A549 (cell line): ENCODE results near the gene CD2AP.

Experiments
- BHLHE40 ChIP-seq: IDR thresholded peaks from 2 replicates; pipeline ENCODE4 v1.6.1; 2012; ENCODE audit warnings: low read depth, low read length, inconsistent platforms
- CTCF ChIP-seq: fragments of >200 bp; sonication (Bioruptor Twin); formaldehyde crosslinking; IDR thresholded peaks from 3 replicates; pipeline ENCODE4 v1.5.1; 2016
- EP300 ChIP-seq, 2 experiments: fragments of >200 bp; sonication (Bioruptor Twin); formaldehyde crosslinking; IDR thresholded peaks; 2 replicates in 1 of 2; 3 replicates in 1 of 2; pipeline ENCODE4 v1.6.1; 2016 to 2017
- JUN ChIP-seq, 2 experiments: fragments of >200 bp; sonication (Bioruptor Twin); formaldehyde crosslinking; IDR thresholded peaks; 2 replicates in 1 of 2; 3 replicates in 1 of 2; pipeline ENCODE4 v1.6.1; 2016 to 2017
- JUNB ChIP-seq: fragments of >200 bp; sonication (Bioruptor Twin); formaldehyde crosslinking; IDR thresholded peaks from 2 replicates; pipeline ENCODE4 v1.6.1; 2016
- MAFK ChIP-seq: fragments of 450-650 bp; IDR thresholded peaks from 2 replicates; pipeline ENCODE4 v1.6.1; 2014; ENCODE audit not compliant: partially characterized antibody
- MAX ChIP-seq: IDR thresholded peaks from 2 replicates; pipeline ENCODE4 v1.6.1; 2012
- MAZ ChIP-seq: fragments of 150-350 bp; IDR thresholded peaks from 2 replicates; pipeline ENCODE4 v1.6.1; 2014; ENCODE audit warnings: antibody characterized with exemption, low read depth, low read length, borderline replicate concordance
- POLR2A ChIP-seq: IDR thresholded peaks from 2 replicates; pipeline ENCODE4 v1.6.1; 2012; ENCODE audit warnings: mild to moderate bottlenecking, low read length
- RCOR1 ChIP-seq: fragments of 150-350 bp; IDR thresholded peaks from 2 replicates; pipeline ENCODE4 v1.6.1; 2014; ENCODE audit warnings: antibody characterized with exemption, low read length, low read depth
- ZFP36 ChIP-seq: fragments of 450-650 bp; IDR thresholded peaks from 2 replicates; pipeline ENCODE4 v1.6.1; 2014; ENCODE audit warnings: borderline replicate concordance; ENCODE audit not compliant: partially characterized antibody
- TF ChIP-seq, protein P1 (sequence below): fragments of 250-450 bp; sonication (Bioruptor Pico); IDR thresholded peaks from 2 replicates; pipeline ENCODE4 v1.5.0; 2021; ENCODE audit warnings: mild to moderate bottlenecking, moderate library complexity, borderline replicate concordance

DNA sequence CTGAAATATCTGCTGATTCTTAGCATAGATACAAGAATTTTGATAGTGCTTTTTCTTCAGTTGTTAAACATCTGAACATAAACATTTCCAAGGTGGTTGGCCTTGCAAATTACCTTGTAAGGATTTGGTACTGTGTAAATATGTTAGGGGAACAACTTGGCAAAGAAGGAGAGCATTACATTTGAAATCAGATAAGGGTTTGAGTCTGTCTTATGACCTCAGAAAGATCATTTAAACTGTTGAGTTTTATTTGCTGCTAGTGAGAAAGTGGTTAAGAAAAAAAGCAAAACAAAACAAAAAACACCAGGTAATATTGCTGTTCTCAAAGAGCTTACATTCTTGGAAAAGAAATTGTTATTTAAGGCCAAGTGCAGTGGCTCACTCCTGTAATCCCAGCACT lies 56.5 kb downstream of the CD2AP start:
- no peak for TF ChIP-seq RCOR1
- no peak for TF ChIP-seq BHLHE40
- TF ChIP-seq MAFK, result no peak
- no peak for TF ChIP-seq POLR2A
- no peak for TF ChIP-seq CTCF
- TF ChIP-seq JUN (IDR thresholded peaks at IDR 0.05), result no peak
- TF ChIP-seq, protein P1, sequence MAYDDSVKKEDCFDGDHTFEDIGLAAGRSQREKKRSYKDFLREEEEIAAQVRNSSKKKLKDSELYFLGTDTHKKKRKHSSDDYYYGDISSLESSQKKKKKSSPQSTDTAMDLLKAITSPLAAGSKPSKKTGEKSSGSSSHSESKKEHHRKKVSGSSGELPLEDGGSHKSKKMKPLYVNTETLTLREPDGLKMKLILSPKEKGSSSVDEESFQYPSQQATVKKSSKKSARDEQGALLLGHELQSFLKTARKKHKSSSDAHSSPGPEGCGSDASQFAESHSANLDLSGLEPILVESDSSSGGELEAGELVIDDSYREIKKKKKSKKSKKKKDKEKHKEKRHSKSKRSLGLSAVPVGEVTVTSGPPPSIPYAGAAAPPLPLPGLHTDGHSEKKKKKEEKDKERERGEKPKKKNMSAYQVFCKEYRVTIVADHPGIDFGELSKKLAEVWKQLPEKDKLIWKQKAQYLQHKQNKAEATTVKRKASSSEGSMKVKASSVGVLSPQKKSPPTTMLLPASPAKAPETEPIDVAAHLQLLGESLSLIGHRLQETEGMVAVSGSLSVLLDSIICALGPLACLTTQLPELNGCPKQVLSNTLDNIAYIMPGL (CRISPR knock-in tag), result no peak
- no peak for TF ChIP-seq MAZ
- TF ChIP-seq EP300 (IDR thresholded peaks at IDR 0.05), result no peak
- no peak for TF ChIP-seq JUNB
- no peak for TF ChIP-seq ZFP36
- TF ChIP-seq MAX, result no peak
